DMS53 (cell line): ENCODE measurements around the gene CHST11.

Experiments
- DNase-seq: peaks from one replicate; lab custom pipeline; 2025; lab: John Stamatoyannopoulos, UW

CHST11 gene

GRCh38 chr12:104630230-104630670 lies 173.5 kb downstream of the CHST11 start:
- no peak for DNase-seq

GRCh38 chr12:104631867-104632266 lies 175.1 kb downstream of the CHST11 start:
- no peak for DNase-seq

- no peak for DNase-seq
Observed at GRCh38 chr12:104632724-104633201, 176.0 kb downstream of the CHST11 start.

- DNase-seq = no peak
Observed at GRCh38 chr12:104634044-104634443, 177.3 kb downstream of the CHST11 start.

GRCh38 chr12:104634852-104635251 lies 178.1 kb downstream of the CHST11 start:
- DNase-seq = no peak

GRCh38 chr12:104635607-104636343 lies 179.0 kb downstream of the CHST11 start:
- no peak for DNase-seq

- DNase-seq = no peak
Observed at GRCh38 chr12:104636496-104636895, 179.7 kb downstream of the CHST11 start.

- no peak for DNase-seq
Observed at GRCh38 chr12:104637604-104638003, 180.9 kb downstream of the CHST11 start.

GRCh38 chr12:104638218-104638850 lies 181.6 kb downstream of the CHST11 start:
- no peak for DNase-seq

GRCh38 chr12:104638851-104639240 lies 182.1 kb downstream of the CHST11 start:
- no peak for DNase-seq

- DNase-seq = no peak
Observed at GRCh38 chr12:104640956-104641355, 184.2 kb downstream of the CHST11 start.

GRCh38 chr12:104641862-104642261 lies 185.1 kb downstream of the CHST11 start:
- no peak for DNase-seq

GRCh38 chr12:104643093-104643818 lies 186.5 kb downstream of the CHST11 start:
- DNase-seq = no peak

GRCh38 chr12:104643819-104644669 lies 187.3 kb downstream of the CHST11 start:
- DNase-seq = peak; percentile 80

- no peak for DNase-seq
Observed at GRCh38 chr12:104648756-104649155, 192.0 kb downstream of the CHST11 start.

- no peak for DNase-seq
Observed at GRCh38 chr12:104649217-104649824, 192.6 kb downstream of the CHST11 start.

- no peak for DNase-seq
Observed at GRCh38 chr12:104649921-104650320, 193.2 kb downstream of the CHST11 start.

- DNase-seq = no peak
Observed at GRCh38 chr12:104650541-104650940, 193.8 kb downstream of the CHST11 start.

GRCh38 chr12:104651811-104652210 lies 195.1 kb downstream of the CHST11 start:
- no peak for DNase-seq

- no peak for DNase-seq
Observed at GRCh38 chr12:104652358-104652757, 195.6 kb downstream of the CHST11 start.

- DNase-seq = no peak
Observed at GRCh38 chr12:104652910-104653309, 196.2 kb downstream of the CHST11 start.
